Left renal pelvis (tissue), 4 donors: Measurements from ENCODE around the gene MYZAP. TPM values are rescaled to one million over a fixed set of nuclear protein-coding genes. Genes with fewer than 3 reads are reported as not detected.

ENCODE experiments used
- DNase-seq, 4 donors: peaks; one replicate each; pipeline ENCODE4 v3.0.0-alpha.2; 2013; ENCODE audit warnings: low read depth in 4 of 4, low spot score in 3 of 4
- polyA plus RNA-seq, 4 donors: library from polyadenylated mRNA; unstranded; fragments of 120-200 nt; gene quantifications; one replicate each; pipeline ENCODE4 v1.2.1, GENCODE V29; 2013; ENCODE audit not compliant: insufficient read length in 4 of 4

Gene MYZAP
- polyA plus RNA-seq, 4 donors = 4.0 to 8.5 (median 5.7) TPM

DNA sequence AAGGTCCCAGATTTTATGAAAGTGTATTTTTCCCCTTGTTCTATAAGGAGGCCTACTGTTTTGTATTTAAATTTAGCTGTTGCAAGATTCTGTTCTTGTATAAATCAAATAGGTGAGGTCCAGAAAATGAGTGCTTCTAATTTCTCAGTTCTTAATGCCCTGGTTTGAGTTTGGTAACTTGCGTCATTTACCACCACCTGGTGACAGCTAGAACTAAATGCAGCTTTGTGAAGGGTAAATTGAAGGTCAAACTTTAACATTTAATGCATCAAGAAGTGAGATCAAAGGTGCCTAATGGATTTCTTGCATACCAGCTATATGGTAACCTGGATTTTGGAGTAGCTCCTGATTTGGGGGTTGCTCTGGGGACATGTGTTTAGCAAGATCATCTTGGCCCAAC lies 64.1 kb downstream of the MYZAP start:
- no peak for DNase-seq

- DNase-seq = no peak
Observed at GRCh38 chr15:57656434-57656833, 64.7 kb downstream of the MYZAP start.

- DNase-seq = no peak
Observed at GRCh38 chr15:57657619-57658018, 65.9 kb downstream of the MYZAP start.

GRCh38 chr15:57662091-57662744 lies 70.5 kb downstream of the MYZAP start:
- DNase-seq = no peak

GRCh38 chr15:57662802-57663201 lies 71.1 kb downstream of the MYZAP start:
- no peak for DNase-seq

DNA sequence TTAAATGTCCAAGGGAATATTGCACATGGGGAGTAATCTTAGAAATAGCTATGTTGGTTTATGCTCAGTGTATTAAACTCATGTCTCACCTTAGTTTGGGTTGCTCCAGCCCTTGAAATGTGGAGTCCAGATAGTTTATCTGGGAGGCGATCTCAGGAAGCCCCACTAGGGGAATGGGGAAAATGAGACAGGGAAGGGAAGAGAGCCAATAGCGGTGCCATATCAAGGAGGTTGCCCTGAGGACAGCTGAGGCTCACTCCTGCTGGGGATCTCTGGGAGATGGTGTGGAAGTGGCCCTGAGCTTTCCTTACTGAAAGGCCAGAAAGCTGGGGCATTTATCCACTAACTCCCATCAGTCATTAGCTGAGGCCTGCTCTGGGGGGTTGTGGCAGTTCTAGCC lies 71.6 kb downstream of the MYZAP start:
- DNase-seq = no peak

DNA sequence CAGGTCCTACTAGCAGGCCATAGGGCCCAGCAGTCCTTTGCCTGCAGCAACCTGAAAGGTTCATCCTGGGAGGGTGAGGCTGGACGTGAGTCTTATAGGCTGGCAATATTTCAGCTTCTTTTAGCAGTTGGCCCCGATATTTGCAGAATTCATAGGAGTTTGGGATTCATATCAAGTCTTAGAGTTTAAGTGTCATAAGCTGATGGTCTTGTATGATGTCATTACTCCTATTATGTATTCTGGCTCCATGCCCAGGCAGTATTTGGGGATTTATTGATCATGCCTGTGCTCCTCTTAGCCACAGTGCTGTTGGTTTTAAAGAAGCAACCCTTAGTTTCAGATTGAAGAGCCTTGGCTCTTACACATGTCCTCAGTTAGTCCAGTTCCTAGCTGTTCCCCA lies 73.5 kb downstream of the MYZAP start:
- DNase-seq = no peak

DNA sequence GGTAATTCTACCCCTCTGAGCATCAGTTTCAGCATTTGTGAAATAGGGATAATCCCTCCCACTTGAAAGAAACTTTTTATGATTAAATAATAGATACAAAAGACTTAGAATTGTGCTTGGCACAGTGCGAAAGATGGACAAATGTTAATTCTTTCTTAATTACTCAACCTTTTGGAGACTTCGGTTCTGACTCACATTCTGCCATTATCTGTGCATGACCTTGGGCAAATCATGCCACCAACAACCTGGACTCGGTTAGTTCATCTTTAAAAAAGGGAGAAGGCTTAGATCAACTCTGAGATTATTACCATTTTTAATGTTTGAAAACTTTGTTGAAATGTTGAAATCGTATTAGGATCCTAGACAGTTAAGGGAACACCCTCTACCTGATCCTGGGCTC lies 74.2 kb downstream of the MYZAP start:
- DNase-seq = no peak

DNA sequence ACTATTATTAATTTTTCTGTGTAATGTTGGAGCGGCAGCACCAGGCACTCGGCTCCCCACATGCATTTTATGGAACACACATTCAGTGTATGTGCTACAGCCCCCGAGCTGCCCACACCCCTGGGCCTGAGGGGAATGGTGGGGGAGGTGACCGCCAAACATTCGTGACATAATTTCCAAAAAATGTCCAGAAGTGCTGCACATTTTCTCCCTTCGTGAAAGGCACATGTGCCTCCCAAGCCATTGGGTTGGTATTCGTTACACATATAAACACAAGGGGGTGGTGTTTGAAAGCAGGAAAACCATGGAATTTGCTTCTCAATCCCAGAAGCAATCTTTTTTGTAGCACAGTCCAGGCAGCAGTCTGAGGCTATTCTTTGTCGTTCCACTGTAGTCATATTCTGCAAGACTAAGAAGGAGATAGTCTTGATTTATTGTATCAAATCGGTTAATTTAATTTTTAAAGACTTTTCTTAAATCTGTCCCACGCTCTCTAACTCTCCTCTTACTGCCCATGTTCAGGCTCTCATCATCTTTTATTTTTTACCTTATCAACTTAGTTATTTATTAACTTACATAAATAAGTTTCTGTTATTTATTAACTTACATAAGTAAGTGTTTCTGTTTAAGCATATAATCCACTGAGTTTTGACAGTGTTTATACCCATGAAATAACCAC lies 75.6 kb downstream of the MYZAP start:
- DNase-seq = peak in 2 of 4 donors; percentile 61 to 68

DNA sequence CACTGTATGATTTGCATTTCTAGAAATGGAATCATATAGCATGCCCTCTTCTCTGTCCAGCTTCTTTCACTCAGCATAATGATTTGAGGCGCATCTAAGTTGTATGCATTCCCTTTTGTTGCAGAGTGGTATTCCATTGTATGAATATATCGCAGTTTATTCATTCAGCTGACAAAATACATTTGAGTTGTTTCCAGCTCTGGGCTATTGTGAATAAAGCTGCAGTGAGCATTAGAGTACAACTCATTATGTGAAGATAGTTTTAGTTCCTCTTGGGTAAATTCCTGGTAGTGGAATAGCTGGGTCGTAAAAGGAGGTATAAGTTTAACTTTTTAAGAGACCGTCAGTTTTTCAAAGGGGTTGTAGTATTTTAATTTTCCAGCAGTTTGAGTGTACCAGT lies 76.3 kb downstream of the MYZAP start:
- DNase-seq = no peak

DNA sequence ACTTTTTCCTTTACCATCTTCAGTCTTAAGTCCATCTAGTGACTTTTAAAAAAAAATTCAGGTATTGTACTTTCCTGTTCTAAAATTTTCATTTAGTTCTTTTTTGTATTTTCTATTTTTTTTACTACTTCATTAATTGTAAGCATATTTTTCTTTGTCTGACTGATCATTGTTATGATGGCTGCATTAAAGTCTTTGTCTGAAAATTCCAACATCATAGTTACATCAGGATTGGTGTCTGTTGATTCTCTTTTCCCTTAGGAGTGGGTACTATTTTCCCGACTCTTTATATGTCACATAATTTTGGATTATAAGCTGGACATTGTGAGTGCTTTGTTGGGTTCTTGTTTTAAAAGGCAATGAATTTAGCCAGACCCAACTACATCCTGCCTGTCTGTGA lies 79.9 kb downstream of the MYZAP start:
- no peak for DNase-seq

DNA sequence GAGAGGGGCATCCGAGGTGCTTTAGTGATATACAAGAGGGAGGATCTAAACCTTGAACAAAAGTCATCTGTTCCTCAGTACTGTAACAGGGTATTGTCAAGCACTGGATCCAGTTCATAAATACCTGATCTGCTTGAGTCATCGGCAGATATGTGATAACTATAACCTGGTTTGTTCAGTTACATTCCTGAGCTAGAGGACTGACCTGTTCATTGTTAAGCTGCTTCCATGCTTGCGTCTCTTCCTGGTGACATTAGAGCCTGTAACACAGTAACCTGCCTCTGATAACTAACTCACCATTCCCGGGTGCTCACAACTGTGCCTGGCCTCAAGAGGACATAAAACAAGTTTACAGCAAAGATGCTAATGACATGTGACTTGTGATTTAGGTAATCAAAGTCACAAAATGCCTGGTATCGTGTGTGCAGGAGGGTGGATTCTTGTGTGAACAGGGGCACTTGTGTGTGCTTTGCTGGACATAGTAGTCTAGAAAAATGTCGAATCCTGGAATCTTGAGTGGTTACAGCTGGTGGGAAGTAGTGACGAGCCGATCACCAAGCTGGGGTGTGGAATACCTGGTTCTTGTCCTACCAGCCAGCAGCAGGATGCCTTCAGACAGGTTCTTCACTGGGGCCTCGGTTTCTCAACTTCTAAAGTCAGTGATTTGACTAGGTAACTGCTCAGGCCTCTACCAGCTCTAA lies 83.9 kb downstream of the MYZAP start:
- DNase-seq = no peak

GRCh38 chr15:57676585-57676984 lies 84.9 kb downstream of the MYZAP start:
- no peak for DNase-seq

DNA sequence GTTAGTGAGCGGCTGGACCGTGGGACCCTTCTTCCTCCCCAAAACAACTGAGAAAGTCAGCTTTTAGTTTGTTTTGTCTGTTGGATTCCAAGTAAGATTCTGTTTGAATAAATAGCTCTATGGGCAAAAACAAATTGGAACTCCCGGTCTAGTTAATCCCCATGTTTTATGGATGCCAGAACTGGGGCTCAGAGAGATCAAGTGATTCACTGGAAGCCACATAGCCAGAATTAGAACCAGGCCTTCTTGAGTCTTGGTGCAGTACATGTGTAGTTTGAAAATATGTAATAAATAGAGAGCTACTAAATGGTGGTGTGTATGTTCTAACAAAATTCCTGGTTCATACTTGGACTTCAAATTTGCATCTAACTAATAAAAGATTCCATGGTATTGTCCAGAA lies 85.5 kb downstream of the MYZAP start:
- DNase-seq = no peak

- no peak for DNase-seq
Observed at GRCh38 chr15:57680021-57680420, 88.3 kb downstream of the MYZAP start.

DNA sequence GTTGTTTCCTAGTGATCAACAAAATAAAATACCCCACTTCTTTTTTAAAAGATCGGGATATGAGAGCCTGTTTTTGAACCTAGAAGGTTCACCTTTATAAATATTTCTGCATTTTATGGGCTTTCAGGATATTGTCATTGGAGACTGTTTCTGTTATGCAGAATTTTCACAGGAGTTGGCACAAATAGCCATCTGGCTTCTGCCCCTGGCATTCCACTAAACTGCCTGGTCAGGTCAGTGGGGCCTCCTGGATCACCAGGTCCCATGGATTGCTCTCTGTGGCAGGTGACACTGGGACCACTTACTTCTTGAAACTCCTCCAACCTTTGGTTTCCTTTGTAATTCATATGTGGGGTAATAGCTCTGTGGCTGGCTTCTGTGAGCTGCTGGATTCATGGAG lies 89.3 kb downstream of the MYZAP start:
- no peak for DNase-seq

DNA sequence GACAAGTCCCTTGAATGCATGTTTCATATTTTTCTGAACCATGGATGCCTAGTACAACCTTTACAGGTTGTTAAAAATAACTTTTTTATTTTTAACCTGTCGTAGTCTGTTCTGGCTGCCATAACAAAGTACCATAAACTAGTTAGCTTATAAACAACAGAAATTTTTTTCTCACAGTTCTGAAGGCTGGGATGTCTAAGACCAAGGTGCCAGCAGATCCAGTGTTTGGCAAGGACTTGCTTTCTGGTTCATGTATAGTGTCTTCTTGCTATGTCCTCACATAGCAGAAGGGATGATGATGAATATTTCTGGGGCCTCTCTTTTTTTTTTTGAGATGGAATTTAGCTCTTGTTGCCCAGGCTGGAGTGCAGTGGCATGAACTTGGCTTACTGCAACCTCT lies 91.8 kb downstream of the MYZAP start:
- no peak for DNase-seq

DNA sequence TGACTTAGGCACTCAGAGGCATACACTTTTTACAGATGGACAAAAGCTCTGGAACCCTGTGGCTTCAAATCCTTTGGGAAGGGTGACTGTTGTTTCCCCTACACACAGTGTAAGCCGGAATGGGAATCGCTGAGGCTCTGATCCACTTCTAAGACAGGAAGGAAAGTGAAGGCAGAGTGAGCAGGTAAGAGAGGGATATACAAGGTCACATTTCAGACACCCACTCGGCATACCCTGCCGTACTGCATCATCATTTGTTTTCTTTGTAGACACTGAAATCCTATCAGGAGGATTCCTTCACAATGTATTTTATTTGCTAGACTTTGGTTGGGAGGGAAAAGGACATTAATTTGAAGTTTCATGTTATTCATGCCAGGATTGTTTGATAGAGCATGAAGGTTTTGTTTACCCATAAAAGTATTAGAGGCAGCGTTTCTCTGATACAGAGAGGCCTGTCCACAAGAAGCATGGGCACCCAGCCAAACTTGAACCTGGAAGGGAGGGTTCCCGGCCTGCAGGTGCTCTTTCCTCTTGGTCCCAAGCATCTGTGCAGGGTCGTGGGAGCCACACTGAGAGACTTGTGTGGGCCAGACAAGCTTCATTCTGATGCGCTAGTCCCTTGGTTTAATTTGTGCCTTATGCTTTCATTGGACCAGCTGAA lies 92.9 kb downstream of the MYZAP start:
- DNase-seq = no peak

- no peak for DNase-seq
Observed at GRCh38 chr15:57685306-57686095, 93.8 kb downstream of the MYZAP start.

DNA sequence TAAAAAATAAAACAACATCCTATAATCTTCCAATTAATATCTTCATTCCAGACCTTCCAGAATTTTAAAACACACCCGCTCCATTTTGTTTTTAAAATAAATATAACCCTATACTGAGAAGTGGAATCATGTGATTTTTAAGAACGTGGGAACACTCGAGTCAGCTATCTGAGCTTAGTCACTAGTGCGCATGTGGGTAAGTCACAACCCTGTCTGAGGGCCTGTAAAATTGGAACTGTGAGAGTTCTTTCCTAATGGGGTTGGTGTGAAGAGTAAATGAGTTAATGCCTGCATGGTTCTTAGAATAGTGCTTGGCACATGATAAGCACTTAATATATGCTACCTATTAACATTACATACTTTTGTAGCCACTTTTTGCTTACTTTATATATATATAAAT lies 95.0 kb downstream of the MYZAP start:
- no peak for DNase-seq
